Liver (tissue), 9 donors: Measurements from ENCODE around the gene CRISPLD2. TPM values are rescaled to one million over a fixed set of nuclear protein-coding genes. Genes with fewer than 3 reads are reported as not detected.

Experiments used
- DNase-seq: peaks from one replicate; pipeline ENCODE4 v3.0.0-alpha.2; 2017; ENCODE audit warnings: low spot score
- H3K27ac ChIP-seq, 2 donors: one replicate each; pipeline ENCODE4 v1.7.0; 2013; ENCODE audit warnings: inconsistent platforms in 2 of 2, low read length in 2 of 2, control low read depth in 1 of 2, low read depth in 1 of 2, mild to moderate bottlenecking in 1 of 2
- H3K27me3 ChIP-seq, 4 donors: one replicate each; pipeline versions ENCODE4 v1.6.1 to v1.7.0; 2013; ENCODE audit warnings: low read length in 3 of 4, inconsistent platforms in 1 of 4, mild to moderate bottlenecking in 1 of 4, moderate library complexity in 1 of 4; ENCODE audit not compliant: control insufficient read depth in 4 of 4, insufficient read depth in 4 of 4
- H3K36me3 ChIP-seq, 4 donors: one replicate each; pipeline versions ENCODE4 v1.6.1 to v1.7.0; 2013; ENCODE audit warnings: low read length in 3 of 4, mild to moderate bottlenecking in 3 of 4, low read depth in 1 of 4, moderate library complexity in 1 of 4; ENCODE audit not compliant: control insufficient read depth in 4 of 4, insufficient read depth in 3 of 4
- H3K4me1 ChIP-seq, 4 donors: one replicate each; pipeline versions ENCODE4 v1.6.1 to v1.7.0; 2013; ENCODE audit warnings: low read length in 3 of 4, mild to moderate bottlenecking in 3 of 4, moderate library complexity in 1 of 4; ENCODE audit not compliant: control insufficient read depth in 4 of 4, insufficient read depth in 4 of 4
- H3K4me3 ChIP-seq, 3 donors: one replicate each; pipeline versions ENCODE4 v1.6.1 to v1.7.0; 2013; ENCODE audit warnings: low read length in 3 of 3, control low read depth in 1 of 3, low read depth in 1 of 3, mild to moderate bottlenecking in 1 of 3
- H3K9ac ChIP-seq, 2 donors: one replicate each; pipeline ENCODE4 v1.7.0; 2013; ENCODE audit warnings: low read length in 2 of 2, mild to moderate bottlenecking in 2 of 2, moderate library complexity in 2 of 2, control low read depth in 1 of 2, low read depth in 1 of 2
- H3K9me3 ChIP-seq, 4 donors: one replicate each; pipeline versions ENCODE4 v1.6.1 to v1.7.0; 2013; ENCODE audit warnings: low read length in 3 of 4; ENCODE audit not compliant: control insufficient read depth in 4 of 4
- CTCF ChIP-seq: fragments of 150-350 bp; IDR thresholded peaks from 2 replicates; pipeline ENCODE4 v1.5.1; 2017; ENCODE audit warnings: improper control_type of control experiment, low read depth, low read length; ENCODE audit not compliant: missing input control
- EGR1 ChIP-seq, 2 donors: IDR thresholded peaks; 2 replicates each; pipeline ENCODE4 v1.6.1; 2016 to 2018; ENCODE audit warnings: antibody characterized with exemption in 2 of 2, low read depth in 2 of 2
- FOXA1 ChIP-seq: IDR thresholded peaks from 2 replicates; pipeline ENCODE4 v1.6.1; 2016; ENCODE audit warnings: antibody characterized with exemption
- FOXA2 ChIP-seq: IDR thresholded peaks from 2 replicates; pipeline ENCODE4 v1.6.1; 2016; ENCODE audit warnings: antibody characterized with exemption
- GABPA ChIP-seq, 2 donors: IDR thresholded peaks in 1 of 2; conservative IDR thresholded peaks in 1 of 2; 2 replicates each; pipeline ENCODE4 v1.6.1; 2016; ENCODE audit warnings: antibody characterized with exemption in 2 of 2, mild to moderate bottlenecking in 1 of 2, moderate library complexity in 1 of 2
- HNF4A ChIP-seq, 2 donors: conservative IDR thresholded peaks; 2 replicates each; pipeline ENCODE4 v1.6.1; 2016; ENCODE audit warnings: antibody characterized with exemption in 2 of 2, mild to moderate bottlenecking in 2 of 2
- HNF4G ChIP-seq: IDR thresholded peaks from 2 replicates; pipeline ENCODE4 v1.6.1; 2016; ENCODE audit warnings: antibody characterized with exemption
- JUND ChIP-seq, 2 donors: IDR thresholded peaks; 2 replicates each; pipeline ENCODE4 v1.6.1; 2016; ENCODE audit warnings: antibody characterized with exemption in 2 of 2
- MAX ChIP-seq: IDR thresholded peaks from 2 replicates; pipeline ENCODE4 v1.6.1; 2016; ENCODE audit warnings: antibody characterized with exemption
- NR2F2 ChIP-seq: IDR thresholded peaks from 2 replicates; pipeline ENCODE4 v1.6.1; 2016; ENCODE audit warnings: antibody characterized with exemption
- RAD21 ChIP-seq, 2 donors: IDR thresholded peaks; 2 replicates each; pipeline ENCODE4 v1.6.1; 2016; ENCODE audit warnings: antibody characterized with exemption in 2 of 2, mild to moderate bottlenecking in 2 of 2
- REST ChIP-seq: IDR thresholded peaks from 2 replicates; pipeline ENCODE4 v1.6.1; 2016; ENCODE audit warnings: antibody characterized with exemption, mild to moderate bottlenecking
- RXRA ChIP-seq, 2 donors: IDR thresholded peaks; 2 replicates each; pipeline ENCODE4 v1.6.1; 2017 to 2018; ENCODE audit warnings: antibody characterized with exemption in 2 of 2, mild to moderate bottlenecking in 1 of 2
- SP1 ChIP-seq: IDR thresholded peaks from 2 replicates; pipeline ENCODE4 v1.6.1; 2018; ENCODE audit warnings: antibody characterized with exemption, mild to moderate bottlenecking
- TAF1 ChIP-seq: conservative IDR thresholded peaks from 2 replicates; pipeline ENCODE4 v1.6.1; 2016; ENCODE audit warnings: antibody characterized with exemption, mild to moderate bottlenecking
- YY1 ChIP-seq: IDR thresholded peaks from 2 replicates; pipeline ENCODE4 v1.6.1; 2016; ENCODE audit warnings: antibody characterized with exemption, mild to moderate bottlenecking
- WGBS: extraction: QIAGEN DNeasy Blood & Tissue Kit; methylation state at CpG from one replicate; pipeline ENCODE4 v1.1.7; 2013; 5-methylcytosine and 5-hydroxymethylcytosine counted together
- polyA plus RNA-seq, 2 donors: library from polyadenylated mRNA; stranded (reverse) in 1 of 2; unstranded in 1 of 2; fragments of 200-250 nt in 1 of 2; fragments of >200 nt in 1 of 2; fragmentation: Nextera tagmentation in 1 of 2; extraction: Ambion mirVana in 1 of 2; gene quantifications; one replicate each; pipeline versions ENCODE4 v1.2.1 to v1.2.3, GENCODE V29; 2013 to 2015
- total RNA-seq, 2 donors: library from RNA; depleted of rRNA; stranded (reverse); fragments of >200 nt; gene quantifications; one replicate each; pipeline ENCODE4 v1.2.3, GENCODE V29; 2014
- TF ChIP-seq, protein P1 (sequence below): IDR thresholded peaks from 2 replicates; pipeline ENCODE4 v1.6.1; 2016; ENCODE audit warnings: antibody characterized with exemption
- TF ChIP-seq, protein P2 (sequence below): IDR thresholded peaks from 2 replicates; pipeline ENCODE4 v1.6.1; 2016; ENCODE audit warnings: antibody characterized with exemption
- donor health status: healthy.
- donor health status: healthy.
- donor health status: healthy.
- donor health status: healthy.
- donor health status: healthy.

The CRISPLD2 gene
- total and polyA plus RNA-seq, 4 donors: 2.6 to 14.8 (median 4.1) TPM

DNA sequence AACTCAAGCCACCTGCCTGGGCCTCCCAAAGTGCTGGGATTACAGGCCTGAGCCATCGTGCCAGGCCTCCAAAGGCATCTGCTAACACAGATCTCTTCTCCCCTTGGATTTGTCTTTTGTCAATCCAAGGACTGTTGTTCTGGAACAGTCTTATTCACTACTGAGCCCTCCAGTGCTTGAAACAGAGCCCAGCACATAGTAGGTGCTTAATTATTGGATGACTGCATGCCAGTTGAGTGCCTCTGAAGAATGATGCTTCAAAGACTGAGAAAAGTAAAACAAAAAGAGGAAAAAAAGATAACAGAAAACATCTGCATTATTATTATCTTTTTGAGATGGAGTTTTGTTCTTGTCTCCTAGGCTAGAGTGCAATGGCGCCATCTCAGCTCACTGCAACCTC, 1.7 kb upstream of the CRISPLD2 start:
- H3K36me3 ChIP-seq: no peaks in the 10 kb centered on the region
- DNase-seq: no peak
- 72% methylated on average over 2 of the region's 2 CpGs for WGBS
- H3K9me3 ChIP-seq: no peaks in the 10 kb centered on the region
- no peak overlapping the region for H3K9ac ChIP-seq
- H3K27ac ChIP-seq: no peak overlapping the region
- peaks cover 0 to 3% (median 2%) of the 10 kb centered on the region in 4 donors for H3K27me3 ChIP-seq
- no peak overlapping the region for H3K4me3 ChIP-seq
- peaks cover 0 to 6% (median 4%) of the 10 kb centered on the region in 4 donors for H3K4me1 ChIP-seq
- TF ChIP-seq, protein P1, sequence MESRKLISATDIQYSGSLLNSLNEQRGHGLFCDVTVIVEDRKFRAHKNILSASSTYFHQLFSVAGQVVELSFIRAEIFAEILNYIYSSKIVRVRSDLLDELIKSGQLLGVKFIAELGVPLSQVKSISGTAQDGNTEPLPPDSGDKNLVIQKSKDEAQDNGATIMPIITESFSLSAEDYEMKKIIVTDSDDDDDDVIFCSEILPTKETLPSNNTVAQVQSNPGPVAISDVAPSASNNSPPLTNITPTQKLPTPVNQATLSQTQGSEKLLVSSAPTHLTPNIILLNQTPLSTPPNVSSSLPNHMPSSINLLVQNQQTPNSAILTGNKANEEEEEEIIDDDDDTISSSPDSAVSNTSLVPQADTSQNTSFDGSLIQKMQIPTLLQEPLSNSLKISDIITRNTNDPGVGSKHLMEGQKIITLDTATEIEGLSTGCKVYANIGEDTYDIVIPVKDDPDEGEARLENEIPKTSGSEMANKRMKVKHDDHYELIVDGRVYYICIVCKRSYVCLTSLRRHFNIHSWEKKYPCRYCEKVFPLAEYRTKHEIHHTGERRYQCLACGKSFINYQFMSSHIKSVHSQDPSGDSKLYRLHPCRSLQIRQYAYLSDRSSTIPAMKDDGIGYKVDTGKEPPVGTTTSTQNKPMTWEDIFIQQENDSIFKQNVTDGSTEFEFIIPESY: no peak
- no peak for TF ChIP-seq RAD21 (IDR thresholded peaks at IDR 0.05)
- TF ChIP-seq REST: no peak
- TF ChIP-seq GABPA (IDR thresholded peaks at IDR 0.05 in 1 of 2, conservative IDR thresholded peaks at IDR 0.05 in 1 of 2): no peak
- no peak for TF ChIP-seq EGR1 (IDR thresholded peaks at IDR 0.05; ENCODE audit: low read depth in 2 of 2)
- TF ChIP-seq NR2F2: no peak
- TF ChIP-seq, protein P2, sequence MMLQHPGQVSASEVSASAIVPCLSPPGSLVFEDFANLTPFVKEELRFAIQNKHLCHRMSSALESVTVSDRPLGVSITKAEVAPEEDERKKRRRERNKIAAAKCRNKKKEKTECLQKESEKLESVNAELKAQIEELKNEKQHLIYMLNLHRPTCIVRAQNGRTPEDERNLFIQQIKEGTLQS: no peak
- no peak for TF ChIP-seq FOXA2
- TF ChIP-seq FOXA1: no peak
- TF ChIP-seq HNF4G: no peak
- TF ChIP-seq YY1: no peak
- no peak for TF ChIP-seq CTCF
- TF ChIP-seq RXRA (IDR thresholded peaks at IDR 0.05): no peak
- no peak for TF ChIP-seq SP1
- no peak for TF ChIP-seq TAF1
- TF ChIP-seq JUND (IDR thresholded peaks at IDR 0.05): no peak
- TF ChIP-seq HNF4A (conservative IDR thresholded peaks at IDR 0.05): no peak
- no peak for TF ChIP-seq MAX
